GM19397 (cell line): Measurements from ENCODE around the gene LMNB1.
"Not testable (repeated sequence)": the region's sequence is repeated elsewhere in the genome, so short reads cannot be mapped to it uniquely, and the experiment has no call there.

Experiments used
- ATAC-seq: cut with Tn5 transposase; IDR thresholded peaks from one replicate; pipeline ENCODE4 v1.9.1; 2021; ENCODE audit warnings: mild to moderate bottlenecking, moderate library complexity; ENCODE audit not compliant: unreplicated experiment

The LMNB1 gene, protein sequence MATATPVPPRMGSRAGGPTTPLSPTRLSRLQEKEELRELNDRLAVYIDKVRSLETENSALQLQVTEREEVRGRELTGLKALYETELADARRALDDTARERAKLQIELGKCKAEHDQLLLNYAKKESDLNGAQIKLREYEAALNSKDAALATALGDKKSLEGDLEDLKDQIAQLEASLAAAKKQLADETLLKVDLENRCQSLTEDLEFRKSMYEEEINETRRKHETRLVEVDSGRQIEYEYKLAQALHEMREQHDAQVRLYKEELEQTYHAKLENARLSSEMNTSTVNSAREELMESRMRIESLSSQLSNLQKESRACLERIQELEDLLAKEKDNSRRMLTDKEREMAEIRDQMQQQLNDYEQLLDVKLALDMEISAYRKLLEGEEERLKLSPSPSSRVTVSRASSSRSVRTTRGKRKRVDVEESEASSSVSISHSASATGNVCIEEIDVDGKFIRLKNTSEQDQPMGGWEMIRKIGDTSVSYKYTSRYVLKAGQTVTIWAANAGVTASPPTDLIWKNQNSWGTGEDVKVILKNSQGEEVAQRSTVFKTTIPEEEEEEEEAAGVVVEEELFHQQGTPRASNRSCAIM

DNA sequence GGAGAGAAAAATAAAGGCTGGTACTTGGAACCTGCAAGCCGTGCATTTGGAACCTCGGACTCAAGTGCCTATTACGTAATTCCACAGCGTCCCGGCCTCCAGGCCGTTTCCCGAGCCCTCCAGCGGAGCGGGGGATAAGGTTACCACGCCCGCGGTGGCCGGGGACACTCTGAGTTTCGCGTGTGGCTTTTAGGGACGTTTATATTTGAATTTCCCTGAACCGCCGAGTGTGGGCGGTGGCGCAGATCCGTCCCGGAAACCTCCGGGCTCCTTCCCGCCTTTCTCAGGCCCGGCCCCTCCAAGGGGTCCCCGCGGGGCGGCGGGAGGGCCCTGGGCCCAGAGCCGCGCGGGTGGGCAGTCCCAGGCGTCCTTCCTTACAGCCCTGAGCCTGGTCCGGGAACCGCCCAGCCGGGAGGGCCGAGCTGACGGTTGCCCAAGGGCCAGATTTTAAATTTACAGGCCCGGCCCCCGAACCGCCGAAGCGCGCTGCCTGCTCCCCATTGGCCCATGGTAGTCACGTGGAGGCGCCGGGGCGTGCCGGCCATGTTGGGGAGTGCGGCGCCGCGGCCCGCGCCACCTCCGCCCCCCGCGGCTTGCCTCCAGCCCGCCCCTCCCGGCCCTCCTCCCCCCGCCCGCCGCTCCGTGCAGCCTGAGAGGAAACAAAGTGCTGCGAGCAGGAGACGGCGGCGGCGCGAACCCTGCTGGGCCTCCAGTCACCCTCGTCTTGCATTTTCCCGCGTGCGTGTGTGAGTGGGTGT, at the start of gene LMNB1:
TSS of gene LMNB1 (plus strand) at position 638 of the 758 bp plus-strand sequence. CDS start 373 bp downstream, outside the sequence.
- ATAC-seq, result peak; percentile 67

DNA sequence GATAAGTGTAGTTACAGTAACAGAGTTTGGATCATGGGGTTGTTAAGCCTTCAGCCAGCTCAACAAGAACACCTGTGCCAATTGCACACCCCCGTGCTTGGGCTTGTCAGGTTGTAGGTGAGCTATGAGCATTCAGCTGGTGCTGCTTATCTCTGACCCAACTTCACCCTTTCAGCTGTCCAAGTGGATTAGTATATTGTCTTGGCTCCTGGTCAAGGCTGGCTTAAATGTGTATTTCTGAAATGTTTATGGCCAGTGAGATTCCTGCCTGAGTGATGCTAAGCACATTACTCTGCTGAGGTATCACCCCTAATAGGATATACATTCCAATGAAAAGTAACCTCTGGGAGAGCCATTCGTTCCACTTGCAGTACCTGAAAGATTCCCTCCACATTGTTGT, 44.2 kb upstream of the LMNB1 start:
- no peak for ATAC-seq

DNA sequence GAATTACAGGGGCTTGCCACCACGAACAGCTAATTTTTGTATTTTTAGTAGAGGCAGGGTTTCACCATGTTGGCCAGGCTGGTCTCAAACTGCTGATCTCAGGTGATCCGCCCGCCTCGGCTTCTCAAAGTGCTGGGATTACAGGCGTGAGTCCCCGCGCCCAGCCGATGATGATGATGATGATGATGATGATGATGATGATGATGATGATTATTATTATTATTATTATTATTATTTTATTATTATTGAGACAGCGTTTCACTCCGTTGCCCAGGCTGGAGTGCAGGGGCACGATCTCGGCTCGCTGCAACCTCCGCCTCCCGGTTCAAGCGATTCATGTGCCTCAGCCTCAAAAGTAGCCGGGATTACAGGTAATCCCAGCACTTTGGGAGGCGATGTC, 42.4 kb upstream of the LMNB1 start:
- not testable (repeated sequence) for ATAC-seq

DNA sequence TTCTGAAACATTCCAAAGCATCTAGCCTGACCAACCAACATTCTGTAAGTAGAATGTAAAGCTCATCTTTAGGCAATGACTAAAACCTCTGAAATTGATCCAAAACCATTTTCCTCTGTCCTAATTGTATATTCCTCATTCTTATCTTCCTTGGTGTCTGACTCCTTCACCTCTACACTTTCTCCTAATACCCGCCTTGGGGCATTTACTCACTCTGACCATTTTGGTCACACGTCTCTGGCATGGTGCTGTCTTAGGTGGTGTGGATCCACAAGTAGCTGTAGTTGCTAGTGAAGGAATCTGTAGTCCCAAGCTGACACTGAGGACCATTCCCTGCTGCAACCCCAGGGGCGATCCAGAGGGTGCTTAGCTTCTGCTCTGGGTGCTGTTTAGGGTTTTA, 40.8 kb upstream of the LMNB1 start:
- ATAC-seq, result no peak

DNA sequence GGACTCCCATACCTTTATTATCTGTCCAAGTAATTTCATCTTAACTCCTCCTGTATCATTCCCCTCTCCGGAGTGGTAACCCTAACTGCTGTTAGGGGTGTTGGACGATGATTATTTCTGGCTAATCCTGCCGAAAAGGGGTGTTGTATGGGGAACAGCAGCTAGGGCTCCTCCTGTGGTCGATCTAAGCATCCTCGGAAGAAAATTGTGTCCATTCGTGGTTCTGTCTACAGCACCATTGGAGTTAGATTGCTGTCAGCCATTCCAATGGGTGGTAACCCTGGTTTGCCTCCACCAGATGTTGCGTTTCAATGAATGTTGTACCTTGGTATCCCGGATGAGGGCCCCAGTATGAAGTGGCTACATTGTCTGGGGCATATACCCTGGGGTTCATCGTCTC, 35.6 kb upstream of the LMNB1 start:
- ATAC-seq, result no peak

DNA sequence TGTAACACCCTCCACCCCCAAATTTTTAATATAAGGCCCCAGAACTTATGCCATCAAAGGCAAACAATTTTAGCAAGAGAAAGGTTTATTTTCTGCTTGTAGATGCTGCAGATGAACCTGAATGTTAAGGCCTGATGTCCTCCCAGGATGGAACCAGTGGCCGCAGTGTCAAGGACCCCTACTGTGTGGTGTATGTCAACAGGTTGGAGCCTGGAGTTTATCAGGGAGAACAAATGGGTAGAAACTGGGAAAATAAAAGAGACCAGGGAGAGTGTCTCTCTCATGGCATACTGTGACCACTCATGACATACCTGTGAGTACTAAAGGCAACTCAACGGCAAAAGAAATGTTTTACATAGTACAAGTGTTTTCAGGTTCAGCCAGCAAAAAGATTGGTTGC, 34.5 kb upstream of the LMNB1 start:
- ATAC-seq, result no peak

DNA sequence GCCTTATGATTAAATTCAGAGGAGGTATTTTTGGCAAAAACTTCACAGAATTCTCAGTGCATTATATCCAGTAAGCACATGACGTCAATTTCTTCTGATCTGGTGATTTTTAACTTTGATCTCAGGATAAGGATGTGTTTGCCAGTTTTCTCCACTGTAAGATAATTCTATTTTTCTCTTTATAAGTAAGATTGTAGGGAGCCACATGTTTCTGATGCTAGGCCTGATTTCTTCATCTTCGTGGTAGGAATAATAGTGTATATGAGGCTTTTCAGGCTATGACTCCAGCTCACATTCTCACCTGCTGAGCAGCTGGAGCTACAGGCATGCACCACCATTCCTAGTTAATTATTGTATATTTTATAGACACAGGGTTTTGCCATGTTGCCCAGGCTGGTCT, 32.1 kb upstream of the LMNB1 start:
- no peak for ATAC-seq

DNA sequence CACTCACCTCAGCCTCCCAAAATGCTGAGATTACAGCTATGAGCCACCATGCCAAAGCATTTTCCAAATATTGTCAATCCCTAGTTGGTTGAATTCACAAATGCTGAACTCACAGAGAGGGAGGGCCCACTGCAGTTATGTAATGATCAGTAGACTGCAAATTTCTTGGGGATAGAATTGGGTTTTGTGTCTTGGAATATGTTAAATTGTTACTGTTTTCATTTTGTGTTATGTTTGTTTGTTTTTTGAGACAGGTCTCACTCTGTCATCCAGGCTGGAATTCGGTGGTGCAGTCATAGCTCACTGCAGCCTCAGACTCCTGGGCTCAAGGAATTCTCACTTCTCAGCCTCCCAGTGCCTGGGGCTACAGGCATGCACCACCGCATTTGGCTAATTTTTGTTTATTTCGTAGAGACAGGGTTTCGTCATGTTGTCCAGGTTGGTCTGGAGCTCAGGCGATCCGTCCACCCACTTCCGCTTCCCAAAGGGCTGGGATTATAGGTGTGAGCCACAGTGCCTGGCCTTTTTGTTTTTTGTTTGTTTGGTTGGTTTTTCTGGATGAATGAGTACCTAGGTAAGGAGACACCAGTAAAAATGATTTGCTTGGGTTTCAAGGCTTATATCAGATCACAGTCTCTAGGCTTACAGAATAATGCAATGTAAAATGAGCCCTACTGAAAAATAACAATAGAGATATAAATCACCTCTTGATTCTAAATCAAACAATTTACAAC, 31.5 kb upstream of the LMNB1 start:
- ATAC-seq, result no peak

DNA sequence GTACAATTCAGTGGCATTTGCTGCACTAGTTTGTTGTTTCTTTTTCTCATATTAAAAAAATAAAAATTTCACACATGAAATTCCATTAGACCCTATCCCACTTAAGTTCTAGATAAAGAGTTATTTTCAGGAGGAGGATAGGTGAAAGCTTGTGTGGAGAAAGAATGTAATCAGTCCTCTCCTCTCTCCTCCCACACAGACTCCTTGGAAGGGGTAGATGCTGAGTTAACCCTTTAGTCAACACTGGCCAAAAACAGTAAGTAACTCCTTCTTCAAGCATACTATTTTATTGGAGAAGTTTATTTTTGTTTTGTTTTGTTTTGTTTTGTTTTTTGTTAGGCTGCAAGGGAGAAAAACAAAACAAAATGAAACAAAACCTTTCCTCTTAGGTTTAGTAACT, 30.6 kb upstream of the LMNB1 start:
- no peak for ATAC-seq

DNA sequence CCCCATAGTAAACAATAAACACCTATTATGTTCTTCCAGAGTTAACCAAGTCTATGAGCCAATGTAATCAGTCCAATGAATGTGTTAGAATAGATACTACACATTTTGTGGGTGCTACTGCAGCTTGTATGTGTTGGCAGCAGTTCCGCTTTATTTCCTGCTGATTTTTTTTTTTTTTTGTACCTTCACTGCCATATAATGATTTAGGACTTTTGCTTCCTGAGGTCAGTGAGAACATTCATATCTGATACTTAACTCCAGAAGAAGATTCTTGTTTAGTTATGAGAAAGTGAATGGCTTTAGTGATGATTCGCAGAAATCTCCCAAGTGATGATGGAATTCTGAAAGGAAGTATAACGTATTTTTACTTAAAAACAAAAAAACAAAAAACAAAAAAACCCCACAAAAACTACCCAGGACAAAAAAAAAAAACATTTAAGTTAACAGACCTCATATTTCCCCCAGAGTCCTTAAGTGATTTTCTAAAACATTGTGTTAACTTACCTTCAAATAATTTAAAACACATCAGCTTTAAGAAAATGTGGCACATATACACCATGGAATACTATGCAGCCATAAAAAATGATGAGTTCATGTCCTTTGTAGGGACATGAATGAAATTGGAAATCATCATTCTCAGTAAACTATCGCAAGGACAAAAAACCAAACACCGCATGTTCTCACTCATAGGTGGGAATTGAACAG, 24.7 kb upstream of the LMNB1 start:
- ATAC-seq, result no peak

DNA sequence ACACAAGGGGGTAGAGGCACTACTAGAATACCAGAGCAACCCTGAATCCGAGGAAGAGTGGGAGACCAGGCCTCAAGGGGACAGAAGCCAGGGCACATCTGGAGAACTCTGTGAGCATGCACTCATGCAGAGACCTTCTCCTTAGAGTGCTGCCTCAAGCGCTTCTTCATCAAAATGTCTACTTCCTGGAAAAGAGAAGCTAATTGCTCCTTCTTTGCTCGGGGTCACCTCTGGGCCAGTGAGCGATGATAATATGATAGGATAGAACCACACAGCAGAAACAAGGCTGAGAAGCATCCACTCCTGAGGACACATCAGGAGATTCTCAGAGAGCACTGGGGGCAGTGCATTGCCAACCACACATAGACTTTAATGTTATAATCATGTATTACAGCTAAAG, 23.7 kb upstream of the LMNB1 start:
- no peak for ATAC-seq

DNA sequence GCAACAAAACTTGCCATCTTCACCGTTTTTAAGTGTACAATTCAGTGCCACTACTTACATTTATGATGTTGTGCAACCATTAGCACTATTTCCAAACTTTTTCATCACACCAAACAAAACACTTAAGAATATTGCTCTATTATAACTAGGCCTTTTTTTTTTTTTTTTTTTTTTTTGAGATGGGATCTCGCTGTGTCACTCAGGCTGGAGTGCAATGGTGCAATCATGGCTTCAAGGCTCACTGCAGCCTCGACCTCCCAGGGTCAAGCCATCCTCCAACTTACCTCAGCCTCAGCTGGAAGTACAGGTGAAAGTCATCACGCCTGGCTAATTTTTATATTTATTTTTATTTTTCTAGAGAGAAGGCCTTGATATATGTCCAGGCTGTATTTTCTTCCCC, 22.3 kb upstream of the LMNB1 start:
- no peak for ATAC-seq

DNA sequence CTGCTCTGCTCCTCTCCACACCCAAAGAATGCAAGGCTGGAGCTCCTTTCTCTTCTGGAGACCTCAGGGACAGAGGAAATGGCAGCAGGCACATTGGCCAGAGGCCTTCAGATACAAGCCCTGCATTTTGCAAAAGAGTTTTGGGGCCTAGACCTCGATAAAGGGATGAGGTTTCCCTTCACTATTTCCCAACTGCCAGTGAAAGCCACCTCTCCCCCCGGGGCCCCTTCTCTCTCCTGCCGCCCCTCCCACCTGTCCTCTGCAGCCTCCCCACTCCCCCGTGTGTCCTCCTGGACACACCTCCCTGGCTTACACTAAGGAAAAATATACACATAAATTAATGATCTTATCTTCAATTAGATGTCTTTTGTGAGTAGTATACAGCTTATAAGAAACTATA, 21.3 kb upstream of the LMNB1 start:
- no peak for ATAC-seq

DNA sequence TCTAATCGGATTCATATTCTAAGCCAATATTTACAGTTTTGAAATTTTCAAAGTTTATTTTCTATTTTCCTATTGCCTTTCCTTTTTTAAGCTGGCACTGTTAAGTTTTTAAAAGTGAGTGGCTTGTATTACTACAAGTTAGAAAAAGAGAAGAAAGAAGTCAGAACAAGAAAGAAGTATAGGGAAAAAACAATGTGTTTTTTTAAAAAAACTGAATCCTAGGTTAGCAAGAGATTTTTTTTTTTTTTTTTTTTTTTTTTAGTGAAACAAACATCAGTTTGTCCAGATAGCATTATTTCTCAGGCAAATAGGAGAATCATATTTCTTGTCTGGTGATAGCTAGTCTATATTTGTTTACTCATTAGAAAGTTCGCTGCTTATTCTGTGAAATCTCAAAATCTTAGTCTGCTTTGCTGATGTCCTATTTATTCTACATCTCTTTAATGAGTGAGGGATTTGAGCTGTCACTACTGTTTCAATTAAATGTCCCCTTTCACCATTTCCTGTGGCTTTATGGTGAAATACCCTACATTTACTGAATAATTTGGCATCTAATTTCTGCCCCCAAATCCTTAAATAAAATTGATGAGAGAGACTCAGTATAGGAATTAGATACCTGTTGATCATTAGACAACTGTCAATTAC, 19.1 kb upstream of the LMNB1 start:
- ATAC-seq, result no peak

DNA sequence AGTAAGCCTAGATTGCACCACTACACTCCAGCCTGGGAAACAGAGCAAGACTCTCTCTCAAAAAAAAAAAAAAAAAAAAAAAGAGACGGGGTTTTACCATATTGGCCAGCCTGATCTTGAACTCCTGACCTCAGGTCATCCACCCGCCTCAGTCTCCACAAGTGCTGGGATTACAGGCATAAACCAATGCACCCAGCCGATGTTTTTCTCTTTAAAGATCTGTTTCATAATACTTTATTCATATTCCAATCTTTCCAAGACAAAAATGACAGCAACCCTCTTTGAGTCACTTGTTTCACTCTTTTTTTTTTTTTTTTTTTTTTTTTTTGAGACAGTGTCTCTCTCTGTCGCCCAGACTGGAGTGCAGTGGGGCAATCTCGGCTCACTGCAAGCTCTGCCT, 13.6 kb upstream of the LMNB1 start:
- no peak for ATAC-seq

DNA sequence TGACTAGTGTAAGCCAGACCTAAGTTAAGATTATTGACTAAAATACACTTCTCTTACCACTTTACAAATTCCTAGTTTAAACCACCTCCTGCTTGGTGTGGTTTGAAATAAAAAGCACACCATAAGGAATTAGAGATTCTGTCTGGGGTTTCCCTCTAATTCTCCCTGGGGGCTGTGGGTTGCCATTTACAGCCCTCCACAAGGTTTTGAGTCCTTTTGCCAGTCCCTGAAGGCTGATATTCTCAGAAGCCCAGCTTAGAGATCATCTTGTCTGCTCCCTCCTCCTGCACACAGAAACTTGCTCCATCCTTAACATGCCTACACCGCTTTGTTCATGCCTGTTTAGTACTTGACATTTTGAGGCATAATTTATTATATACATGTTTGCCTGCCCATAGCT, 7.2 kb upstream of the LMNB1 start:
- ATAC-seq, result no peak

DNA sequence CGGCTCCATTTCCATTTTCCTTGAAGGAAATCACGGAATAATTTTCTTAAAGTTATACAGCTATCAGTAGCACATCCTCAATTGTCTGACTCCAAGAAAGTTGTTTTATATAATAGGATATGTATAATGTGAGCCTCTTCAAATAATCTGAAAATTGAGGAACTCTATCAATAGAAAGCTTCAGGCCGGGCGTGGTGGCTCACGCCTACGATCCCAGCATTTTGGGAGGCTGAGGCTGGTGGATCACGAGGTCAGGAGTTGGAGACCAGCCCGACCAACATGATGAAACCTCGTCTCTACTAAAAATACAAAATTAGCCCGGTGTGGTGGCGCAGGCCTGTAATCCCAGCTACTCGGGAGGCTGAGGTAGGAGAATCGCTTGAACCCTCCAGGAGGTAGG, 3.4 kb upstream of the LMNB1 start:
- ATAC-seq, result not testable (repeated sequence)

DNA sequence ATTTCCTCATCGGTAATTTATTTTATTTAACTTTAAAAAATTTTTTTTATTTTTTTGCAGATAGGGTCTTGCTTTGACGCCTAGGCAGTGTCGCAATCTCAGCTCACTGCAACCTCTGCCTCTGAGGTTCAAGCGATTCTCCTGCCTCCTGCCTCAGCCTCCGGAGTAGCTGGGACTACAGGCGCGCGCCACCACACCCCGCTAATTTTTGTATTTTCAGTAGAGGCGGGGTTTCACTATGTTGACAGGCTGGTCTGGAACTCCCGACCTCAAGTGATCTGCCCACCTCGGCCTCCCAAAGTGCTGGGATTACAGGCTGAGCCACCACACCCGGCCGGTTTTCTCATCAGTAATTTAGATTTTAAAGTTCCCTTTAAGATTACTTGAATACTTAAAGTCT, 2.3 kb upstream of the LMNB1 start:
- ATAC-seq, result not testable (repeated sequence)

DNA sequence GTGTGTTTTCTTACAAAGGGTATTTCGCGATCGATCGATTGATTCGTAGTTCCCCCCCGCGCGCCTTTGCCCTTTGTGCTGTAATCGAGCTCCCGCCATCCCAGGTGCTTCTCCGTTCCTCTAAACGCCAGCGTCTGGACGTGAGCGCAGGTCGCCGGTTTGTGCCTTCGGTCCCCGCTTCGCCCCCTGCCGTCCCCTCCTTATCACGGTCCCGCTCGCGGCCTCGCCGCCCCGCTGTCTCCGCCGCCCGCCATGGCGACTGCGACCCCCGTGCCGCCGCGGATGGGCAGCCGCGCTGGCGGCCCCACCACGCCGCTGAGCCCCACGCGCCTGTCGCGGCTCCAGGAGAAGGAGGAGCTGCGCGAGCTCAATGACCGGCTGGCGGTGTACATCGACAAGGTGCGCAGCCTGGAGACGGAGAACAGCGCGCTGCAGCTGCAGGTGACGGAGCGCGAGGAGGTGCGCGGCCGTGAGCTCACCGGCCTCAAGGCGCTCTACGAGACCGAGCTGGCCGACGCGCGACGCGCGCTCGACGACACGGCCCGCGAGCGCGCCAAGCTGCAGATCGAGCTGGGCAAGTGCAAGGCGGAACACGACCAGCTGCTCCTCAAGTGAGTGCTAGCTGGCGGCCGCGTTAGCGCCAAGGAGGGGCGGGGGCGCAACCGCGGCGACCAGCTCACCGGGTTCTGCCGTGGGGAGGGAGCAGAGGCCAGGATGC, 480 bp downstream of the LMNB1 start:
- ATAC-seq, result peak; percentile 26
